ENCODE measurements around the gene CENPC. TPM values are rescaled to one million over a fixed set of nuclear protein-coding genes. Genes with fewer than 3 reads are reported as not detected.

CENPC gene
- total and polyA plus RNA-seq, 2 donors (not counting 3 experiments of a cell fraction or from before 2014, with no cell fraction given): 3.6 to 26.4 TPM

DNA sequence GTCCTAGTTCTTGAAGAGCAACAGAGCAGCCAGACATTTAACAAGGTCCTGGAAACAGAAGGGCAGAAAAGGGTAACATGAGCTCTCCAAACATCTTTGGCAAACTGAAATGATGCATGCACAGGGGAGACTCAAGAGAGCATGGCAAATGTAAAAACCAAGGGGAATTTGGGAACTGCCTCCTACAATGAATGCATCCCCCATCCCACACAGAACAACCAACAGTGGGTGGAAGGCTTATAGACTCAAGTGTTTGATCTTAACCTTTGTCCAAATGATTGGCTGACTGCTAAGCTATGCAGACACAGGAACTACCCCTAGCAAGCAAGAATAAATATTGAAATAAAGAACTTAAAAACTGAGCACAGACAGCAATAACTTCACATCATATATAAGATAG is 74.4 kb downstream of the CENPC start:
- Histone ChIP-seq H3K9me3 (replicated peaks; ENCODE audit: control insufficient read depth, insufficient read depth, low read length) (no peaks in the 10 kb centered on the region), H3K36me3 (ENCODE audit: control insufficient read depth in 2 of 2, extremely low read depth in 1 of 2, insufficient read depth in 2 of 2, low read length in 2 of 2) (peaks cover 5% of the 10 kb centered on the region in 2 experiments), H3K9me1 (replicated peaks; ENCODE audit: control insufficient read depth, extremely low read depth, insufficient read depth, low read length) (no peaks in the 10 kb centered on the region), H3K4me1 (ENCODE audit: control insufficient read depth, extremely low read depth, insufficient read depth, low read length) (no peaks in the 10 kb centered on the region), H2AFZ (ENCODE audit: low read depth, low read length) (no peak overlapping the region), H4K20me1 (replicated peaks; ENCODE audit: control insufficient read depth, extremely low read depth, insufficient read depth, low read length) (no peaks in the 10 kb centered on the region), H3K9ac (replicated peaks; ENCODE audit: extremely low read depth, insufficient read depth, low read length) (no peak overlapping the region), H3K79me2 (ENCODE audit: control insufficient read depth, insufficient read depth, low read length) (no peaks in the 10 kb centered on the region), H3K4me3 (replicated peaks in 1 of 3; ENCODE audit: insufficient read depth in 1 of 3, low read depth in 1 of 3, low read length in 3 of 3) (no peak overlapping the region), H3K27ac (ENCODE audit: insufficient read depth, low read depth, low read length) (no peak overlapping the region), H3K4me2 (ENCODE audit: insufficient read depth, low read length) (no peak overlapping the region), H3K27me3 (ENCODE audit: control insufficient read depth in 2 of 2, insufficient read depth in 2 of 2, low read length in 2 of 2) (no peaks in the 10 kb centered on the region)
- ChIA-PET POLR2A (no interaction called here), CTCF (no interaction called here)
- no peak for DNase-seq (ENCODE audit: low read depth, low spot score)
- FAIRE-seq: no peak
- BruUV-seq (replicated peaks): no TSS peak
- dilution Hi-C loops (cut with MboI; ENCODE audit: extremely low pct_ligation_motif_present, low sequenced_read_pairs): no loop called here
- intact Hi-C loops (cut with micrococcal nuclease): no loop called here
- TF ChIP-seq MYC (IDR thresholded peaks at IDR 0.05; ENCODE audit: low read depth, low read length) (no peak), POLR2A (IDR thresholded peaks at IDR 0.05; ENCODE audit: low read depth, low read length) (no peak), GATA2 (IDR thresholded peaks at IDR 0.05; ENCODE audit: insufficient read depth, insufficient read length, low read depth, low read length) (no peak), FOS (IDR thresholded peaks at IDR 0.05; ENCODE audit: borderline replicate concordance, insufficient read depth, low read length) (no peak), EZH2 (IDR thresholded peaks at IDR 0.05; ENCODE audit: borderline replicate concordance, low read depth, low read length, severe bottlenecking) (no peak), POLR2AphosphoS5 (IDR thresholded peaks at IDR 0.05; ENCODE audit: insufficient read depth, low read depth, low read length) (no peak), JUN (IDR thresholded peaks at IDR 0.05; ENCODE audit: borderline replicate concordance, insufficient read depth, insufficient read length, low read depth) (no peak)
- TF ChIP-seq, protein P1, sequence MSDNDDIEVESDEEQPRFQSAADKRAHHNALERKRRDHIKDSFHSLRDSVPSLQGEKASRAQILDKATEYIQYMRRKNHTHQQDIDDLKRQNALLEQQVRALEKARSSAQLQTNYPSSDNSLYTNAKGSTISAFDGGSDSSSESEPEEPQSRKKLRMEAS (IDR thresholded peaks at IDR 0.05; ENCODE audit: insufficient read depth, insufficient read length): no peak
- TF ChIP-seq, protein P2, sequence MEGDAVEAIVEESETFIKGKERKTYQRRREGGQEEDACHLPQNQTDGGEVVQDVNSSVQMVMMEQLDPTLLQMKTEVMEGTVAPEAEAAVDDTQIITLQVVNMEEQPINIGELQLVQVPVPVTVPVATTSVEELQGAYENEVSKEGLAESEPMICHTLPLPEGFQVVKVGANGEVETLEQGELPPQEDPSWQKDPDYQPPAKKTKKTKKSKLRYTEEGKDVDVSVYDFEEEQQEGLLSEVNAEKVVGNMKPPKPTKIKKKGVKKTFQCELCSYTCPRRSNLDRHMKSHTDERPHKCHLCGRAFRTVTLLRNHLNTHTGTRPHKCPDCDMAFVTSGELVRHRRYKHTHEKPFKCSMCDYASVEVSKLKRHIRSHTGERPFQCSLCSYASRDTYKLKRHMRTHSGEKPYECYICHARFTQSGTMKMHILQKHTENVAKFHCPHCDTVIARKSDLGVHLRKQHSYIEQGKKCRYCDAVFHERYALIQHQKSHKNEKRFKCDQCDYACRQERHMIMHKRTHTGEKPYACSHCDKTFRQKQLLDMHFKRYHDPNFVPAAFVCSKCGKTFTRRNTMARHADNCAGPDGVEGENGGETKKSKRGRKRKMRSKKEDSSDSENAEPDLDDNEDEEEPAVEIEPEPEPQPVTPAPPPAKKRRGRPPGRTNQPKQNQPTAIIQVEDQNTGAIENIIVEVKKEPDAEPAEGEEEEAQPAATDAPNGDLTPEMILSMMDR (IDR thresholded peaks at IDR 0.05; ENCODE audit: extremely low read depth in 1 of 2, insufficient read depth in 1 of 2, low read depth in 1 of 2, low read length in 2 of 2): no peak
